HepG2 (cell line): ENCODE results near the gene NGDN.

Experiments
- ARNT ChIP-seq: fragments of 450-650 bp; IDR thresholded peaks from 2 replicates; pipeline ENCODE4 v1.6.1; 2017
- ATF7 ChIP-seq, 2 experiments: fragments of 450-650 bp in 1 of 2; sonication (generic) in 1 of 2; formaldehyde crosslinking in 1 of 2; IDR thresholded peaks; 2 replicates each; pipeline versions ENCODE4 v1.4.0 to v1.6.1; 2016 to 2020; ENCODE audit warnings: antibody characterized with exemption in 1 of 2, mild to moderate bottlenecking in 1 of 2, missing genetic modification reagents in 1 of 2
- FOSL2 ChIP-seq: sonication (generic); formaldehyde crosslinking; IDR thresholded peaks from 2 replicates; pipeline ENCODE4 v1.4.0; 2020; ENCODE audit warnings: missing genetic modification reagents
- MEIS1 ChIP-seq: sonication (generic); formaldehyde crosslinking; IDR thresholded peaks from 2 replicates; pipeline ENCODE4 v1.9.0; 2021; ENCODE audit warnings: mild to moderate bottlenecking, missing genetic modification reagents, moderate library complexity, borderline replicate concordance
- POLR2A ChIP-seq, 2 experiments: IDR thresholded peaks; 2 replicates each; pipeline ENCODE4 v1.6.1; 2011; ENCODE audit warnings: low read depth in 2 of 2, low read length in 2 of 2, mild to moderate bottlenecking in 1 of 2, moderate library complexity in 1 of 2; ENCODE audit not compliant: insufficient read depth in 1 of 2
- PRDM10 ChIP-seq: sonication (generic); formaldehyde crosslinking; IDR thresholded peaks from 2 replicates; pipeline ENCODE4 v1.4.0; 2020; ENCODE audit warnings: low read depth, missing genetic modification reagents
- RAD21 ChIP-seq: fragments of 450-650 bp; formaldehyde crosslinking; IDR thresholded peaks from 2 replicates; pipeline ENCODE4 v1.5.0; 2020; ENCODE audit warnings: mild to moderate bottlenecking
- SRY ChIP-seq: sonication (generic); formaldehyde crosslinking; IDR thresholded peaks from 2 replicates; pipeline ENCODE4 v1.8.0; 2022; ENCODE audit warnings: mild to moderate bottlenecking, missing genetic modification reagents
- TEAD3 ChIP-seq: optimal IDR thresholded peaks from 2 replicates; pipeline ENCODE3; 2016; ENCODE audit warnings: borderline replicate concordance
- TP53 ChIP-seq: sonication (generic); formaldehyde crosslinking; conservative IDR thresholded peaks from 2 replicates; pipeline ENCODE4 v1.4.0; 2020; ENCODE audit warnings: missing genetic modification reagents
- ZBTB2 ChIP-seq: sonication (generic); formaldehyde crosslinking; IDR thresholded peaks from 2 replicates; pipeline ENCODE4 v1.8.0; 2022; ENCODE audit warnings: low read depth, missing genetic modification reagents
- TF ChIP-seq, protein P1 (sequence below): sonication (generic); formaldehyde crosslinking; IDR thresholded peaks from 2 replicates; pipeline ENCODE4 v1.8.0; 2022; ENCODE audit warnings: mild to moderate bottlenecking, missing genetic modification reagents, borderline replicate concordance
- TF ChIP-seq, protein P2 (sequence below): sonication (generic); formaldehyde crosslinking; IDR thresholded peaks from 2 replicates; pipeline ENCODE4 v1.5.0; 2020; ENCODE audit warnings: mild to moderate bottlenecking, missing genetic modification reagents, moderate library complexity
- TF ChIP-seq, protein P3 (sequence below): sonication (generic); formaldehyde crosslinking; IDR thresholded peaks from 2 replicates; pipeline ENCODE4 v1.5.0; 2020; ENCODE audit warnings: mild to moderate bottlenecking, missing genetic modification reagents

DNA sequence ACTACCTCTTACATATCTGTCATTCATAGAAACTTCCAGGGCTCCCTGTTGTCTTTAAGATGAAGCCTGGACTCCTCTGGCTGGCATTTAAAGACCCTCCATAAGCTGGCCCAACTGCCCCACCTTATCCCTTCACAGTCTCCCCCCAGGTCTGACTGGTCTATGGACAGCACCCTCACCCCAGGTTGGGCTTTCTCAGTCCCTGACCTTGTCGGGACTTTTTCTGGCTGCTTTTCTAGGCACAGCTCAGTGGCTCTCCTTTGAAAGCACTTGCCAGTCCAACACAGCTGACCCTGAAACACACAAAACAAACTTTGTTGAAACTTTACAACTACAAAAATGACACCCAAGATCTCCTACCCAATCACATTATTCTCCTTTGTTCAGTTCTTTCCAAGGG lies 20.2 kb upstream of the NGDN start:
- no peak for TF ChIP-seq POLR2A (IDR thresholded peaks at IDR 0.05; ENCODE audit: insufficient read depth in 1 of 2, low read depth in 2 of 2, low read length in 2 of 2)
- no peak for TF ChIP-seq TP53 (CRISPR knock-in tag)
- TF ChIP-seq ARNT, result no peak
- TF ChIP-seq SRY (CRISPR knock-in tag), result no peak
- TF ChIP-seq ZBTB2 (CRISPR knock-in tag), result no peak
- no peak for TF ChIP-seq TEAD3 (CRISPR knock-in tag)
- TF ChIP-seq, protein P1, sequence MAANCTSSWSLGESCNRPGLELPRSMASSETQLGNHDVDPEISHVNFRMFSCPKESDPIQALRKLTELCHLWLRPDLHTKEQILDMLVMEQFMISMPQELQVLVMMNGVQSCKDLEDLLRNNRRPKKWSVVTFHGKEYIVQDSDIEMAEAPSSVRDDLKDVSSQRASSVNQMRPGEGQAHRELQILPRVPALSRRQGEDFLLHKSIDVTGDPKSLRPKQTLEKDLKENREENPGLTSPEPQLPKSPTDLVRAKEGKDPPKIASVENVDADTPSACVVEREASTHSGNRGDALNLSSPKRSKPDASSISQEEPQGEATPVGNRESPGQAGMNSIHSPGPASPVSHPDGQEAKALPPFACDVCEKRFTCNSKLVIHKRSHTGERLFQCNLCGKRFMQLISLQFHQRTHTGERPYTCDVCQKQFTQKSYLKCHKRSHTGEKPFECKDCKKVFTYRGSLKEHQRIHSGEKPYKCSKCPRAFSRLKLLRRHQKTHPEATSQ (CRISPR knock-in tag), result no peak
- TF ChIP-seq, protein P2, sequence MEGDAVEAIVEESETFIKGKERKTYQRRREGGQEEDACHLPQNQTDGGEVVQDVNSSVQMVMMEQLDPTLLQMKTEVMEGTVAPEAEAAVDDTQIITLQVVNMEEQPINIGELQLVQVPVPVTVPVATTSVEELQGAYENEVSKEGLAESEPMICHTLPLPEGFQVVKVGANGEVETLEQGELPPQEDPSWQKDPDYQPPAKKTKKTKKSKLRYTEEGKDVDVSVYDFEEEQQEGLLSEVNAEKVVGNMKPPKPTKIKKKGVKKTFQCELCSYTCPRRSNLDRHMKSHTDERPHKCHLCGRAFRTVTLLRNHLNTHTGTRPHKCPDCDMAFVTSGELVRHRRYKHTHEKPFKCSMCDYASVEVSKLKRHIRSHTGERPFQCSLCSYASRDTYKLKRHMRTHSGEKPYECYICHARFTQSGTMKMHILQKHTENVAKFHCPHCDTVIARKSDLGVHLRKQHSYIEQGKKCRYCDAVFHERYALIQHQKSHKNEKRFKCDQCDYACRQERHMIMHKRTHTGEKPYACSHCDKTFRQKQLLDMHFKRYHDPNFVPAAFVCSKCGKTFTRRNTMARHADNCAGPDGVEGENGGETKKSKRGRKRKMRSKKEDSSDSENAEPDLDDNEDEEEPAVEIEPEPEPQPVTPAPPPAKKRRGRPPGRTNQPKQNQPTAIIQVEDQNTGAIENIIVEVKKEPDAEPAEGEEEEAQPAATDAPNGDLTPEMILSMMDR (CRISPR knock-in tag), result no peak
- TF ChIP-seq, protein P3, sequence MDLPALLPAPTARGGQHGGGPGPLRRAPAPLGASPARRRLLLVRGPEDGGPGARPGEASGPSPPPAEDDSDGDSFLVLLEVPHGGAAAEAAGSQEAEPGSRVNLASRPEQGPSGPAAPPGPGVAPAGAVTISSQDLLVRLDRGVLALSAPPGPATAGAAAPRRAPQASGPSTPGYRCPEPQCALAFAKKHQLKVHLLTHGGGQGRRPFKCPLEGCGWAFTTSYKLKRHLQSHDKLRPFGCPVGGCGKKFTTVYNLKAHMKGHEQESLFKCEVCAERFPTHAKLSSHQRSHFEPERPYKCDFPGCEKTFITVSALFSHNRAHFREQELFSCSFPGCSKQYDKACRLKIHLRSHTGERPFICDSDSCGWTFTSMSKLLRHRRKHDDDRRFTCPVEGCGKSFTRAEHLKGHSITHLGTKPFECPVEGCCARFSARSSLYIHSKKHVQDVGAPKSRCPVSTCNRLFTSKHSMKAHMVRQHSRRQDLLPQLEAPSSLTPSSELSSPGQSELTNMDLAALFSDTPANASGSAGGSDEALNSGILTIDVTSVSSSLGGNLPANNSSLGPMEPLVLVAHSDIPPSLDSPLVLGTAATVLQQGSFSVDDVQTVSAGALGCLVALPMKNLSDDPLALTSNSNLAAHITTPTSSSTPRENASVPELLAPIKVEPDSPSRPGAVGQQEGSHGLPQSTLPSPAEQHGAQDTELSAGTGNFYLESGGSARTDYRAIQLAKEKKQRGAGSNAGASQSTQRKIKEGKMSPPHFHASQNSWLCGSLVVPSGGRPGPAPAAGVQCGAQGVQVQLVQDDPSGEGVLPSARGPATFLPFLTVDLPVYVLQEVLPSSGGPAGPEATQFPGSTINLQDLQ (CRISPR knock-in tag), result no peak
- TF ChIP-seq MEIS1 (CRISPR knock-in tag), result no peak
- no peak for TF ChIP-seq FOSL2 (CRISPR knock-in tag)
- no peak for TF ChIP-seq RAD21
- no peak for TF ChIP-seq PRDM10 (CRISPR knock-in tag)
- no peak for TF ChIP-seq ATF7 (IDR thresholded peaks at IDR 0.05)
- no peak for TF ChIP-seq ATF7 (CRISPR knock-in tag; IDR thresholded peaks at IDR 0.05)
